HTERT RPE-1 (cell line): ENCODE results near the gene SND1.

ENCODE experiments used
- in situ Hi-C: fragments of 300-500 bp; cut with MboI; formaldehyde crosslinking; loops from 4 replicates; pipeline ENCODE4 v1.14.3; 2020; ENCODE audit warnings: low sequenced_read_pairs

The SND1 gene

GRCh38 chr7:127858915-127859189 lies 206.9 kb downstream of the SND1 start:
- in situ Hi-C loops: no loop called here

DNA sequence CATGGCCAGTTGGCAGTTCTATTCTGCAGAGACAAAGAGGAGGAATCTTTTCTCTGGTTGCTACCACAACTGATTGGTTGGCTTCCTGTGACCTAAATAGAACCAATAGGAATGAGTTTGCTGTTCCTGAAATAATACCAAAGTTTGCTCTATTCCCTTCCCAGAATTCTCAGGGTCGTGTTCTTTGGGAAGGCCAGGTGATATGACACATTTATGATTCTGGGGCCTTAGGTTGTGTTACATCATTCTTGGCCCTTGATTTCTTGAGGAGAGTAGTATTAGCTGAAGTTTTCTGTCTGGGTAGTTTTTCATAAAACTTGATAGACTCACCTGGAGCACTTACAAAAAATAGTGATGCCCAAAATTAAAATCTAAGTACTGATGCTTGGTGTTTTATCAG lies 207.3 kb downstream of the SND1 start:
- in situ Hi-C loops: no loop called here

- in situ Hi-C loops: no loop called here
Observed at GRCh38 chr7:127862525-127862924, 210.5 kb downstream of the SND1 start.

DNA sequence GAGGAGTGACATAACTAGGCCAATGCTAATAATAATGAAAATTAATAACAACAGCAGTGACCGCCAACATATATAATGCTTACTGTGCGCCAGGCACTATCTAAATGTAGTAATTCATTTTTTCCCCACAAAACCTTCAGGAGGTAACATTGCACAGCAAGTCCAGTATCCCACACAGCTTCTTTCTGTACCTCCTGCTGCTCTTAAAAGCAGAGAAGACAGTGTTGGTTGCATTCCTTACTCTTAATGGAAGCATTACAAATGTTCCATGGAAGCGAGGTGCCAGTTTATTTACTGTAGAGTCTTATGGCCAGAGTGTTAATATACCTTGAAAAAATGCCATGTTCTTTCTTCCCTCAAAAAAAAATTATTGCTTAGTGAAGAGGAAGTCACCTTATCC lies 211.1 kb downstream of the SND1 start:
- in situ Hi-C loops: no loop called here

DNA sequence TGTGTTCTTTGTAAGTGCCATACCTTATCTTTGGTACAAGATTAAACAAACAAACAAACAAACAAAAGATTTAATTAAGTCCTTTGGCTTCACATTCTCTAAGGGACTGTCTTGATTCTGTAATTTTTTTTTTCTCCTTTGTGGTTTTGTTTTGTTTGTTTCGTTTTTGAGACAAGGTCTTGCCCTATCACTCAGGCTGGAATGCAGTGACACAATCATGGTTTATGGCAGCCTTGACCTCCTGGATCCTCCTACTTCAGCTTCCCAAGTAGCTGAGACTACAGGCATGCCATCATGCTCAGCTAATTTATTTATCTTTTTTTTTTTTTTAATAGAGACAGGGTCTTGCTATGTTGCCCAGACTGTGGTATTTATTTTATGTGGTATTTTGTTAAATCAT lies 213.5 kb downstream of the SND1 start:
- in situ Hi-C loops: no loop called here

DNA sequence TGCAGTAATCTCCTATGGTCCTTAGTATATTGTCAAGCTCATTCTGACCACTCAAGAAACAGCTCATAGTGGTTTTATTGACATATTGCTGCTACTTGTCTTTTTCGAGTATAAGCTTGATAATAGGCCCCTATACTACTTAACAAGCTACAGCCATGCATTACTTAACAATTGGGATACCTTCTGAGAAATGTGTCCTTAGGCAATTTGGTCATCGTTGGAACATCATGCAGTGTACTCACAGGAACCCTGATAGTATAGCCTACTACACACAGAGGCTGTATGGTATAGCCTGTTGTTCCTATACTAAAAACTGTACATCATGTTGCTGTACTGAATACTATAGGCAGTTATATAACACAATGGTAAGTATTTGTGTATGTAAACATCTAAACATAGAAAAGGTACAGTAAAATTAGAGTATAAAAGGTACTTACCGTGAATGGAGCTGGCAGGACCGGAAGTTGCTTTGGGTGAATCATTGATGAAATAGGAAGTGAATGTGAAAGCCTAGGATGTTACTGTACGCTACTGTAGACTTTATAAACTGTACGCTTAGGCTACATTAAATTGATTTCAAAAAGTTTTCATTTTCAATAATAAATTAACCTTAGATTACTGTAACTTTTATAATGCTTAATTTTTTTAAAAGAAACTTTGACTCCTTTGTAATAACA lies 218.4 kb downstream of the SND1 start:
- in situ Hi-C loops: no loop called here

DNA sequence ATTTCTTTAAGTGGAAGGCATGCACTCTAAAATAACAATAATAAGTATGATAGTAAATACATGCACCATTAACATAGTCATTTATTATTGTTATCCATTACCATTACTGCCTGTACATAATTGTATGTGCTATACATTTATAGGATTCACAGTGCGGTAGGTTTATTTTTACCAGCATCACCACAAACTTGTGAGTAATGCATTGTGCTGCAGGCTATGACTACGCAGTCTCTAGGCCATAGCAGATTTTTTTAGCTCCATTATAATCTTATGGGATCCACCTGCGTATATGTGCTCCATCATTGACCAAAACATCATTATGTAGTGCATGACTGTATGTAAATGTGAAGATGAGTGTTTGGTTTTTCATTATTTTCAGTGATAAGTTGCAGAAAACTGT lies 219.2 kb downstream of the SND1 start:
- in situ Hi-C loops: no loop called here

- in situ Hi-C loops: no loop called here
Observed at GRCh38 chr7:127872122-127872521, 220.1 kb downstream of the SND1 start.

- in situ Hi-C loops: no loop called here
Observed at GRCh38 chr7:127873151-127873550, 221.2 kb downstream of the SND1 start.

- in situ Hi-C loops: no loop called here
Observed at GRCh38 chr7:127873715-127874636, 222.0 kb downstream of the SND1 start.

DNA sequence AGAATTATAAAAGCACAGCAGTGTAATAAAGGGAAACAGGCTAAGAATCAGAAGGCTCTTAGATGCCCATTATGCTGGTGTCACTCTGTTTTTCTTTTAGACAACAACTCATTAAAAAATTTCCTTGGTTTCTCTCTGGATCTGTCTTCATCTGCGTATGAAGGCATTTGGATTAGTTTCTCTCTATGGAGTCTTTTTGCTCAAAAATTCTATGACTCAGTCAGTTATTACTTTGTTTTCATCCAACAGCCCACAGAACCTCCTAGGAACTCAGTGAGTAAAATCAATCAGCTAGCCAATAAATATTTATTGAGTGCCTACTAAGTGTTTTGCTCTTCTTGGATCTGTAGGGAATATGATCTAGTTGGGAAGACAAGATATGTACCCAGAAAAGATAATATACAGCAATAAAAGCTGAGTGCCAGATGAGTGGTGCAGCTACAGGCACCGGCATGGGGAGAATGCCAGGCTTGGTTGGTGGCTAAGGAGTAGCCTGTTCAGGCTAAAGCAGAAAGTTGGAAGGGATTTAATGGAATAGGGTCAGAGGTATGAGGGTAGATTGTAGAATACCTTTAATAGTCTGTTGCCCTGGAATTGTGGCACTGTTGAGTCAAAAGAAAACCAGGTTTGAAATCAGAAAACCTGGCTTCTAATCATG lies 223.1 kb downstream of the SND1 start:
- in situ Hi-C loops: no loop called here

- in situ Hi-C loops: no loop called here
Observed at GRCh38 chr7:127876393-127876792, 224.4 kb downstream of the SND1 start.

GRCh38 chr7:127877951-127878350 lies 226.0 kb downstream of the SND1 start:
- in situ Hi-C loops: no loop called here

DNA sequence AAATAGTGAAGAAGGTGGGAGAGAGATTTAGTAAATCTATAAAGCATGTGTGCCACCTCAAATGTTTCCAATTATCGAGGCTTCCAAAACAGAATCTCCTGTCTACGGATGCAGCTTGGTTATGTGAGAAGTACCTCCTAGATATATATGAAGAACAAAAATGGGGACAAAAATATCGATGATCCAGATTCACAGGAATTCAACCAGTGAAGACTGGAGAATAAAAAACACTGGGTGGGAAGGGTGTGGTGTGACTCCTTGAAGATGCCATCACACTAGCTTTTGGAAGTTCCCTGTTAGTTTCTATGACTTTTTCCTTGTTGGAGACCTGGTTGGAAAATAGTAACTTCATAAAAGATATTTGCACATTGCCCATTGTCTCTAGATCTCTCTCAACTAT lies 226.8 kb downstream of the SND1 start:
- in situ Hi-C loops: no loop called here

GRCh38 chr7:127879436-127879835 lies 227.4 kb downstream of the SND1 start:
- in situ Hi-C loops: no loop called here

DNA sequence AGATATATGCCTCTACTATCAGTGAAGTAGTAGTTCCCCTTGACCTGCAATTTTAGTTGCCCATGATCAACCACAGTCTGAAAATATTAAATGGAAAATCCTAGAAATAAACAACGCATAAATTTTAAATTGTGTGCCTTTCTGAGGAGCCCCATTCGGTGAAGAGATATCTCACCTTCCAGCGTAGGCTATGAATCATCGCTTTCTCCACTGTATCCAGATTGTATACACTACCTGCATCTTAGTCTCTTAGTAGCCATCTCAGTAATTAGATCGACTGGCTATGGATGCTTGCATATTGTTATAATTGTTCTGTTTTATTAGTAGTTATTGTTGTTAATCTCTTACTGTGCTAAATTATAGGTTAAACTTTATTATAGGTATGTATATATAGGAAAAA lies 227.9 kb downstream of the SND1 start:
- in situ Hi-C loops: no loop called here

GRCh38 chr7:127880454-127880853 lies 228.5 kb downstream of the SND1 start:
- in situ Hi-C loops: no loop called here

- in situ Hi-C loops: no loop called here
Observed at GRCh38 chr7:127881564-127881963, 229.6 kb downstream of the SND1 start.

GRCh38 chr7:127882313-127882920 lies 230.4 kb downstream of the SND1 start:
- in situ Hi-C loops: no loop called here

- in situ Hi-C loops: no loop called here
Observed at GRCh38 chr7:127884066-127884559, 232.1 kb downstream of the SND1 start.

DNA sequence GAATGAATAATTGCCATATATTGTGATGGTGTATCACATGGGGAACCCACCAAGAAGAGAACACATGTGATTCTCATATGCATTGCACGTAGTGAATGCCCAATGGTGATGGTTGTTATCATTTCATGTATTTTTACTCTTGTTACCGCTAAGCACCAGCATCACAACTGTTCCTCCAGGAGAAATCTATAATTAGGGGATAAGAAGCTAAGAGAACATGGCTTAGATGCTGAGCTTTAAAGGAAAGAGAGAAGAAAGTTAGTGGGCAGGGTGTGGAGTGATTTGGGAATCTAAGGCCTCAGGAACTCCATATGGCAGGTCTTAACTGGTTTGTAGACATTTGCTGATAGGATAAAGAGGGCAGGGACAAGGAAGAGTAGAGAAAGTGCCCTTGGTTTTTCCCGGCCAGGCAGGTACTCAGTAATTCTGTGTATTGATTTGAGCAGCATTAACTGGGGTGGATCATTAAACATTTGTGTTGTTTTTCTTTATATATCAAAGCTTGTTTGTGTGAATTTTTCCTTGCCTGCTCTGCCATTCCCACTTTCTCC lies 233.3 kb downstream of the SND1 start:
- in situ Hi-C loops: no loop called here
